Liver (tissue), 3 donors: Measurements from ENCODE around the gene ARHGEF10L.

ENCODE experiments used
- CTCF ChIP-seq: fragments of 150-350 bp; IDR thresholded peaks from 2 replicates; pipeline ENCODE4 v1.5.1; 2017; ENCODE audit warnings: improper control_type of control experiment, low read depth, low read length; ENCODE audit not compliant: missing input control
- EGR1 ChIP-seq, 2 donors: IDR thresholded peaks; 2 replicates each; pipeline ENCODE4 v1.6.1; 2016 to 2018; ENCODE audit warnings: antibody characterized with exemption in 2 of 2, low read depth in 2 of 2
- MAX ChIP-seq: IDR thresholded peaks from 2 replicates; pipeline ENCODE4 v1.6.1; 2016; ENCODE audit warnings: antibody characterized with exemption
- SP1 ChIP-seq: IDR thresholded peaks from 2 replicates; pipeline ENCODE4 v1.6.1; 2018; ENCODE audit warnings: antibody characterized with exemption, mild to moderate bottlenecking
- TAF1 ChIP-seq: conservative IDR thresholded peaks from 2 replicates; pipeline ENCODE4 v1.6.1; 2016; ENCODE audit warnings: antibody characterized with exemption, mild to moderate bottlenecking
- ZBTB33 ChIP-seq: IDR thresholded peaks from 2 replicates; pipeline ENCODE4 v1.6.1; 2016; ENCODE audit warnings: antibody characterized with exemption
- donor health status: healthy.
- donor health status: healthy.

DNA sequence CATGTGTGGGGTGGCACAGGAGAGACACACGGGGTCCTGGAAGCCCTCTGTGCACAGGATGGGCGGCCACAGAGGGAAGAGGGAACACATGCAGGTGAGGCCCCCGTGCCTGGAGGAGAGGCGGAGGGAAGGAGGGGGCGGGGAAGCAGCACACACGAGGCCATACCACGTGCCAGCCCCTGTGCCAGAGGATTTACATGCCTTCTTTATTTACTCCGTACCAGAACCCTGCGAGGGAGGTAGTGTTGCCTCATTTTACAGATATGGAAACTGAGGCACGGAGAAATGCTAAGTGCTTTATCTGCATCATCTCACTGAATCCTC lies 56.1 kb downstream of the ARHGEF10L start:
- no peak for TF ChIP-seq CTCF
- no peak for TF ChIP-seq MAX
- TF ChIP-seq ZBTB33, result no peak
- no peak for TF ChIP-seq SP1
- TF ChIP-seq TAF1, result no peak
- no peak for TF ChIP-seq EGR1 (IDR thresholded peaks at IDR 0.05; ENCODE audit: low read depth in 2 of 2)
